DOHH2 (cell line): ENCODE data around the gene CAMKMT.
"Not testable (repeated sequence)": the region's sequence is repeated elsewhere in the genome, so short reads cannot be mapped to it uniquely, and the experiment has no call there.

Experiments used
- H3F3A ChIP-seq: fragments of 200-600 bp; sonication (generic), shearing (Covaris generic); 2 replicates; pipeline ENCODE4 v1.6.0; 2016; ENCODE audit warnings: antibody characterized with exemption, mild to moderate bottlenecking; ENCODE audit not compliant: control insufficient read depth, insufficient read depth
- H3K27ac ChIP-seq: fragments of 200-600 bp; sonication (generic); 2 replicates; pipeline ENCODE4 v1.5.1; 2014; ENCODE audit warnings: low read depth, mild to moderate bottlenecking, low read length, moderate library complexity
- H3K27me3 ChIP-seq: fragments of 200-600 bp; sonication (generic); 2 replicates; pipeline ENCODE4 v1.6.1; 2014; ENCODE audit warnings: mild to moderate bottlenecking, low read length, mixed read lengths; ENCODE audit not compliant: control insufficient read depth
- H3K36me3 ChIP-seq: fragments of 200-600 bp; sonication (generic); 2 replicates; pipeline ENCODE4 v1.6.1; 2014; ENCODE audit warnings: mild to moderate bottlenecking, low read length, moderate library complexity, mixed read lengths; ENCODE audit not compliant: control insufficient read depth
- H3K4me1 ChIP-seq: fragments of 200-600 bp; sonication (generic); 2 replicates; pipeline ENCODE4 v1.6.1; 2014; ENCODE audit warnings: mild to moderate bottlenecking, low read length, mixed read lengths; ENCODE audit not compliant: control insufficient read depth
- H3K4me2 ChIP-seq: fragments of 200-600 bp; sonication (generic); 2 replicates; pipeline ENCODE4 v1.6.0; 2014; ENCODE audit warnings: mild to moderate bottlenecking, low read length, moderate library complexity
- H3K4me3 ChIP-seq: fragments of 200-600 bp; sonication (generic); 2 replicates; pipeline ENCODE4 v1.5.1; 2014; ENCODE audit warnings: mild to moderate bottlenecking, low read length, mixed read lengths
- H3K79me2 ChIP-seq: fragments of 200-600 bp; sonication (generic); 2 replicates; pipeline ENCODE4 v1.6.1; 2014; ENCODE audit warnings: mild to moderate bottlenecking, low read length, mixed read lengths; ENCODE audit not compliant: control insufficient read depth
- H3K9me2 ChIP-seq: fragments of 200-600 bp; sonication (generic); replicated peaks from 2 replicates; pipeline ENCODE4 v1.6.1; 2014; ENCODE audit warnings: mild to moderate bottlenecking, low read length, mixed read lengths; ENCODE audit not compliant: control insufficient read depth
- H3K9me3 ChIP-seq: fragments of 200-600 bp; sonication (generic); 2 replicates; pipeline ENCODE4 v1.6.1; 2014; ENCODE audit warnings: antibody characterized with exemption, low read length, mixed read lengths; ENCODE audit not compliant: control insufficient read depth, insufficient read depth
- H4K20me1 ChIP-seq: fragments of 200-600 bp; sonication (generic); 2 replicates; pipeline ENCODE4 v1.6.0; 2014; ENCODE audit warnings: low read depth, mild to moderate bottlenecking, antibody characterized with exemption, low read length, moderate library complexity; ENCODE audit not compliant: control insufficient read depth, insufficient read depth
- EZH2phosphoT487 ChIP-seq: fragments of 200-600 bp; sonication (generic); IDR thresholded peaks from 2 replicates; pipeline ENCODE4 v1.6.1; 2017; ENCODE audit warnings: borderline replicate concordance, mild to moderate bottlenecking, antibody characterized with exemption, low read length, moderate library complexity, mixed read lengths
- TF ChIP-seq, protein P1 (sequence below): fragments of 200-600 bp; sonication (generic); IDR thresholded peaks from one replicate; pipeline ENCODE4 v1.5.1; 2014; ENCODE audit warnings: antibody characterized with exemption, mild to moderate bottlenecking, low read depth, low read length; ENCODE audit not compliant: poor library complexity, severe bottlenecking

The CAMKMT gene

GRCh38 chr2:44579837-44580230, 218.1 kb downstream of the CAMKMT start:
- no peaks in the 10 kb centered on the region for H4K20me1 ChIP-seq
- H3K4me1 ChIP-seq, result peaks cover 7% of the 10 kb centered on the region
- H3K27me3 ChIP-seq, result no peaks in the 10 kb centered on the region
- H3K4me2 ChIP-seq, result no peak overlapping the region
- H3F3A ChIP-seq, result no peaks in the 10 kb centered on the region
- H3K9me3 ChIP-seq, result no peaks in the 10 kb centered on the region
- H3K4me3 ChIP-seq, result no peak overlapping the region
- no peaks in the 10 kb centered on the region for H3K36me3 ChIP-seq
- no peak overlapping the region for H3K27ac ChIP-seq
- TF ChIP-seq EZH2phosphoT487, result no peak
- TF ChIP-seq, protein P1, sequence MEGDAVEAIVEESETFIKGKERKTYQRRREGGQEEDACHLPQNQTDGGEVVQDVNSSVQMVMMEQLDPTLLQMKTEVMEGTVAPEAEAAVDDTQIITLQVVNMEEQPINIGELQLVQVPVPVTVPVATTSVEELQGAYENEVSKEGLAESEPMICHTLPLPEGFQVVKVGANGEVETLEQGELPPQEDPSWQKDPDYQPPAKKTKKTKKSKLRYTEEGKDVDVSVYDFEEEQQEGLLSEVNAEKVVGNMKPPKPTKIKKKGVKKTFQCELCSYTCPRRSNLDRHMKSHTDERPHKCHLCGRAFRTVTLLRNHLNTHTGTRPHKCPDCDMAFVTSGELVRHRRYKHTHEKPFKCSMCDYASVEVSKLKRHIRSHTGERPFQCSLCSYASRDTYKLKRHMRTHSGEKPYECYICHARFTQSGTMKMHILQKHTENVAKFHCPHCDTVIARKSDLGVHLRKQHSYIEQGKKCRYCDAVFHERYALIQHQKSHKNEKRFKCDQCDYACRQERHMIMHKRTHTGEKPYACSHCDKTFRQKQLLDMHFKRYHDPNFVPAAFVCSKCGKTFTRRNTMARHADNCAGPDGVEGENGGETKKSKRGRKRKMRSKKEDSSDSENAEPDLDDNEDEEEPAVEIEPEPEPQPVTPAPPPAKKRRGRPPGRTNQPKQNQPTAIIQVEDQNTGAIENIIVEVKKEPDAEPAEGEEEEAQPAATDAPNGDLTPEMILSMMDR, result no peak
- H3K79me2 ChIP-seq, result no peaks in the 10 kb centered on the region
- no peaks in the 10 kb centered on the region for H3K9me2 ChIP-seq

- Histone ChIP-seq H3K4me1 (peaks cover 7% of the 10 kb centered on the region), H3K79me2 (no peaks in the 10 kb centered on the region), H3K27me3 (no peaks in the 10 kb centered on the region), H3F3A (no peaks in the 10 kb centered on the region), H3K9me3 (no peaks in the 10 kb centered on the region), H3K4me3 (no peak overlapping the region), H3K4me2 (no peak overlapping the region), H4K20me1 (no peaks in the 10 kb centered on the region), H3K27ac (no peak overlapping the region), H3K9me2 (no peaks in the 10 kb centered on the region), H3K36me3 (no peaks in the 10 kb centered on the region)
- TF ChIP-seq EZH2phosphoT487, result no peak
- TF ChIP-seq, protein P1, result no peak
These were observed 219.2 kb downstream of the CAMKMT start for GRCh38 chr2:44580875-44581515.

- TF ChIP-seq, protein P1, result no peak
- no peak for TF ChIP-seq EZH2phosphoT487
- no peaks in the 10 kb centered on the region for H3K9me3 ChIP-seq
- no peak overlapping the region for H3K27ac ChIP-seq
- no peaks in the 10 kb centered on the region for H3K9me2 ChIP-seq
- H3K4me1 ChIP-seq, result peaks cover 7% of the 10 kb centered on the region
- H3K4me3 ChIP-seq, result no peak overlapping the region
- no peak overlapping the region for H3K4me2 ChIP-seq
- H3K36me3 ChIP-seq, result no peaks in the 10 kb centered on the region
- H3K27me3 ChIP-seq, result no peaks in the 10 kb centered on the region
- H3K79me2 ChIP-seq, result no peaks in the 10 kb centered on the region
- H3F3A ChIP-seq, result no peaks in the 10 kb centered on the region
- H4K20me1 ChIP-seq, result no peaks in the 10 kb centered on the region
These were observed 220.7 kb downstream of the CAMKMT start for GRCh38 chr2:44582363-44583008.

DNA sequence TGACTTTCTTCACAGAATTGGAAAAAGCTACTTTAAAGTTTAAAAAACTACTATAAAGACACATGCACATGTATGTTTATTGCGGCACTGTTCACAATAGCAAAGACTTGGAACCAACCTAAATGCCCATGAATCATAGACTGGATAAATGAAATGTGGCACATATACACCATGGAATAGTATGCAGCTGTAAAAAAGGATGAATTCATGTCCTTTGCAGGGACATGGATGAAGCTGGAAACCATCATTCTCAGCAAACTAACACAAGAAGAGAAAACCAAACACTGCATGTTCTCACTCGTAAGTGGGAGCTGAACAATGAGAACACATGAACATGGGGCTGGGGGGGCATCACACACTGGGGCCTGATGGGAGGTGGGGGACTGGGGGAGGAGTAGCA, 233.9 kb downstream of the CAMKMT start:
- H3K9me3 ChIP-seq, H3K9me2 ChIP-seq: not testable (repeated sequence)

More for the DNA sequence above, 233.9 kb downstream of the CAMKMT start:
- H3K4me1 ChIP-seq, H3F3A ChIP-seq, H4K20me1 ChIP-seq, H3K36me3 ChIP-seq, H3K27ac ChIP-seq, H3K27me3 ChIP-seq, H3K4me2 ChIP-seq, H3K4me3 ChIP-seq, H3K79me2 ChIP-seq: not testable (repeated sequence)
